ENCODE results near the gene MFN1. TPM values are rescaled to one million over a fixed set of nuclear protein-coding genes. Genes with fewer than 3 reads are reported as not detected.

The MFN1 gene
- total RNA-seq, 1 experiment from 2014 or later, result 45.2 TPM

DNA sequence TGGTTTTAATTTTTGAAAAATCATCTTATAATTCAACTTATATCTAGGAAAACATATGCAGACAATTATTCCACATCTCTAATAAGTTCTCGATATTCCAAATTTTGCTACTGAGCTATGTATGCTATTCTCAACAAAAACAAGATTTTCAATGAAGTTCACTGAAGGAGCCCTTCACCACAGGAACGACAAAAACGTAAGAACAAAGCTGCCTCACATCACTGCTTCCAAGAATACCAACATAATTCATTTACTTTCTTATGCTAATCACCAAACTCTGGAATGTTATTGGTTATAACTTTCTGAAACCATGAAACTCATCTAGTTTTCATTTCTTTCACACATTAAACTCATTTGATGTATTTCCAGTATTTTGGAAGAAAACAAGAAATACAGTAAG lies 54.1 kb downstream of the MFN1 start:
- Histone ChIP-seq H3K79me1 (ENCODE audit: insufficient read depth, low read depth, low read length, poor library complexity, severe bottlenecking) (no peaks in the 10 kb centered on the region), H4K8ac (replicated peaks; ENCODE audit: insufficient read length, low read depth, low read length) (no peak overlapping the region), H4K20me1 (ENCODE audit: control insufficient read depth, insufficient read depth, insufficient read length) (no peaks in the 10 kb centered on the region), H3K9me3 (ENCODE audit: control insufficient read depth, low read depth, low read length) (no peaks in the 10 kb centered on the region), H3K56ac (ENCODE audit: insufficient read length, low read depth, low read length) (no peak overlapping the region), H3K27ac (ENCODE audit: insufficient read length, low read depth, low read length) (no peak overlapping the region), H3K14ac (ENCODE audit: insufficient read depth, low read length) (no peak overlapping the region), H2BK12ac (ENCODE audit: insufficient read length, low read depth, low read length) (no peak overlapping the region), H3K4me2 (ENCODE audit: insufficient read depth, insufficient read length, low read length) (no peak overlapping the region), H3T11ph (ENCODE audit: low read length) (no peak overlapping the region), H3K79me2 (ENCODE audit: insufficient read depth, low read length) (no peaks in the 10 kb centered on the region), H2BK5ac (ENCODE audit: insufficient read length, low read length) (no peak overlapping the region), H3K27me3 (ENCODE audit: insufficient read depth, low read length) (no peaks in the 10 kb centered on the region), H3K18ac (ENCODE audit: insufficient read length, low read depth, low read length) (no peak overlapping the region), H3K4me1 (ENCODE audit: insufficient read depth, low read length) (peaks cover 2% of the 10 kb centered on the region; the same call in 1 of the 2 replicates), H3K4ac (ENCODE audit: low read depth, low read length) (no peak overlapping the region), H2BK120ac (ENCODE audit: low read depth, low read length, poor library complexity, severe bottlenecking) (no peak overlapping the region), H2AK5ac (ENCODE audit: insufficient read length, low read length) (no peak overlapping the region), H2BK15ac (ENCODE audit: low read depth, low read length) (no peak overlapping the region), H3K9ac (ENCODE audit: extremely low read depth, insufficient read length, low read length) (no peak overlapping the region), H2BK20ac (ENCODE audit: low read depth, low read length, poor library complexity, severe bottlenecking) (no peak overlapping the region), H3K23ac (ENCODE audit: insufficient read length, low read depth, low read length) (no peak overlapping the region), H4K5ac (ENCODE audit: insufficient read length, low read depth, low read length) (no peak overlapping the region), H4K91ac (ENCODE audit: insufficient read length, low read depth, low read length) (no peak overlapping the region), H3K23me2 (ENCODE audit: insufficient read length, low read depth, low read length, poor library complexity, severe bottlenecking) (no peaks in the 10 kb centered on the region), H2AFZ (ENCODE audit: low read length) (no peak overlapping the region)
- Mint-ChIP-seq H3K4me1 (peaks cover 34 to 40% of the 10 kb centered on the region in 2 experiments), H3K27me3 (ENCODE audit: low read depth) (no peaks in the 10 kb centered on the region), H3K4me3 (no peak overlapping the region), H3K27ac (no peak overlapping the region), H3K36me3 (ENCODE audit: insufficient read depth in 1 of 3, low read depth in 3 of 3) (peaks cover 3 to 10% (median 4%) of the 10 kb centered on the region in 3 experiments; a peak in 4 of 7 replicates), H3K9me3 (no peaks in the 10 kb centered on the region)
- DNase-seq, result no peak
- WGBS (ENCODE audit: extremely low coverage, insufficient read length, low lambda C conversion rate), result no CpG with 5 or more reads among the region's 3 CpGs
- TF ChIP-seq, protein P1, sequence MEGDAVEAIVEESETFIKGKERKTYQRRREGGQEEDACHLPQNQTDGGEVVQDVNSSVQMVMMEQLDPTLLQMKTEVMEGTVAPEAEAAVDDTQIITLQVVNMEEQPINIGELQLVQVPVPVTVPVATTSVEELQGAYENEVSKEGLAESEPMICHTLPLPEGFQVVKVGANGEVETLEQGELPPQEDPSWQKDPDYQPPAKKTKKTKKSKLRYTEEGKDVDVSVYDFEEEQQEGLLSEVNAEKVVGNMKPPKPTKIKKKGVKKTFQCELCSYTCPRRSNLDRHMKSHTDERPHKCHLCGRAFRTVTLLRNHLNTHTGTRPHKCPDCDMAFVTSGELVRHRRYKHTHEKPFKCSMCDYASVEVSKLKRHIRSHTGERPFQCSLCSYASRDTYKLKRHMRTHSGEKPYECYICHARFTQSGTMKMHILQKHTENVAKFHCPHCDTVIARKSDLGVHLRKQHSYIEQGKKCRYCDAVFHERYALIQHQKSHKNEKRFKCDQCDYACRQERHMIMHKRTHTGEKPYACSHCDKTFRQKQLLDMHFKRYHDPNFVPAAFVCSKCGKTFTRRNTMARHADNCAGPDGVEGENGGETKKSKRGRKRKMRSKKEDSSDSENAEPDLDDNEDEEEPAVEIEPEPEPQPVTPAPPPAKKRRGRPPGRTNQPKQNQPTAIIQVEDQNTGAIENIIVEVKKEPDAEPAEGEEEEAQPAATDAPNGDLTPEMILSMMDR (conservative IDR thresholded peaks at IDR 0.05), result no peak
